HG03196 (cell line): Measurements from ENCODE around the gene CLMN.
"Not testable (repeated sequence)": the region's sequence is repeated elsewhere in the genome, so short reads cannot be mapped to it uniquely, and the experiment has no call there.

Experiments
- ATAC-seq: cut with Tn5 transposase; IDR thresholded peaks from one replicate; pipeline ENCODE4 v1.9.1; 2021; ENCODE audit not compliant: unreplicated experiment

The CLMN gene

GRCh38 chr14:95289323-95290010 lies 30.2 kb downstream of the CLMN start:
- ATAC-seq: no peak

GRCh38 chr14:95288672-95289322 lies 30.9 kb downstream of the CLMN start:
- ATAC-seq: no peak

DNA sequence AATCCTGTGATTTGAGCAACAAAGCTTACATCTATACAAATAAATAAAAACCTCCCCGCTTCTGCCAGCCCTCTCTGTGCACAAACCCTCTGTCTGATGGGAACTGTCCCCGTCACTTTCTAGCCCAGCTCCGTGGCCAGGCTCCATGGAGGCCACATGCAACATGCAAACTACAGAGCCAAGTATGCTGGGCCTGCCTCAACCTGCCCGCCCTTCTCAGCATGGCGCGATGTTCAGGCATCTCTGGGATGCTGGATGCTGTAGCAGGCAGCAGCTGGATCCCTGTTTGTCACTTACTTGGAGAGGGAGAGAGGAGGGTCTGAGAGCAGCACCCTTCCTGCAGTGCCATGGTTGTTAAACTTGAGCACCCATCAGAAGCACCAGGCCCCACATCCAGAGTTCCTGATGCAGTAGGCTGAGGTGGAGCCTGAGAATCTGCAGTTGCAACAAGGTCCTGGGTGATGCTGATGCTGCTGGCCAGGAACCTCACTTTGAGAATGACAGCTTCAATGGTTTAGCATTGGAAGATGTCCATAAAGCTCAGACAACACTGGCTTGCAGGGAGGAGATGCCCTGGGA lies 32.4 kb downstream of the CLMN start:
- no peak for ATAC-seq

GRCh38 chr14:95286645-95287044 lies 33.1 kb downstream of the CLMN start:
- ATAC-seq: no peak

- ATAC-seq: no peak
Measured at GRCh38 chr14:95285566-95285965, 34.1 kb downstream of the CLMN start.

- ATAC-seq: not testable (repeated sequence)
Measured at GRCh38 chr14:95283802-95284201, 35.9 kb downstream of the CLMN start.

- not testable (repeated sequence) for ATAC-seq
Measured at GRCh38 chr14:95282986-95283380, 36.7 kb downstream of the CLMN start.

DNA sequence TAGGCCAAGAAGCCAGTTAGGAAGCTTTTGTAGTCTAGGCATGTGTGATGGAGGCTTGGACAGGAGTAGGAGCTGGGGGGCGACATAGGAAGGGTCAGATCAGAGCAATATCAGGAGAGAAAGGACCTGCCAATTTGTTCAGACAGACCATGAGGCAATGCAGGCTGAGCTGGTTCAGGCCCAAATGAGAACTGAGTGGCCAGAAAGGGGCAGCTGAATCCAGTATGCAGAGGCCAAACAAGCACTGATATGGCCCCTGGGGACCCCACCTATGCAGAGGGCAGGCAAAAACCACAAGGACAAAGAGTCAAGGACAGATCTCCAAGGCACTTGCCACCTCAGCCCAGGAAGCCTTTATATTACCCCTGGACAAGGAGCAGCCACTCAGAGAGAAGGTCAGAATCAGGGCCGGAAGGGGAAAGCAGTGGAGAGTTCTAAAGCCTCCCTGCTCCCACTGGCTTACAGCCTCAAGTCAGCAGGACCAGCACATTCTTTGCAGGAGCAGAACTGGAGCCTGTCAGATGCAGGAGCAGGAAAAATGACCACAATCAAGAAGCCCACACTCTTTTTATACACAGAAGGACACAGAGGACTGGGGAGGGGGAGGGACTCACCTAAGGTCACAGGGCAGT lies 37.2 kb downstream of the CLMN start:
- no peak for ATAC-seq

- no peak for ATAC-seq
Measured at GRCh38 chr14:95281560-95282176, 38.0 kb downstream of the CLMN start.

- ATAC-seq: no peak
Measured at GRCh38 chr14:95275494-95275893, 44.2 kb downstream of the CLMN start.

GRCh38 chr14:95274874-95275273 lies 44.8 kb downstream of the CLMN start:
- no peak for ATAC-seq

DNA sequence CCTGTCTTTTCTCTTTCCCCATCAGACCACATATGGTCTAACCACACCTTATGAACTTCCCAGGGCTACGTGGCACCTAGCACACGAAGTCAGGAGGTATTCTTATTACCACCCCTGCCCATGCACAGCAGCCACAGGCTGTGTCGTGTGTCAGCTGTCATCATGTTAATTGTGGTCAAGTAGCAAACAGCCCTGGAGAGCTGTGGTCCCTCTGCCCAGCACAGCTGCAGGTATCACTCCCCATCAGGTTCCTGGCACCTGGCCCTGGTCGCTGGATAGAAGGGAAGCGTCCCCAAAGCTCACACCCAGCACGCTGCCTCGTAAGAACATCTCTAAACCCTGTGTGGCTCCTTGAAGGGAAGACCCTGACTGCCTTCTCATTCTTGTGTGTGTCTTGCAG lies 45.4 kb downstream of the CLMN start:
- no peak for ATAC-seq

DNA sequence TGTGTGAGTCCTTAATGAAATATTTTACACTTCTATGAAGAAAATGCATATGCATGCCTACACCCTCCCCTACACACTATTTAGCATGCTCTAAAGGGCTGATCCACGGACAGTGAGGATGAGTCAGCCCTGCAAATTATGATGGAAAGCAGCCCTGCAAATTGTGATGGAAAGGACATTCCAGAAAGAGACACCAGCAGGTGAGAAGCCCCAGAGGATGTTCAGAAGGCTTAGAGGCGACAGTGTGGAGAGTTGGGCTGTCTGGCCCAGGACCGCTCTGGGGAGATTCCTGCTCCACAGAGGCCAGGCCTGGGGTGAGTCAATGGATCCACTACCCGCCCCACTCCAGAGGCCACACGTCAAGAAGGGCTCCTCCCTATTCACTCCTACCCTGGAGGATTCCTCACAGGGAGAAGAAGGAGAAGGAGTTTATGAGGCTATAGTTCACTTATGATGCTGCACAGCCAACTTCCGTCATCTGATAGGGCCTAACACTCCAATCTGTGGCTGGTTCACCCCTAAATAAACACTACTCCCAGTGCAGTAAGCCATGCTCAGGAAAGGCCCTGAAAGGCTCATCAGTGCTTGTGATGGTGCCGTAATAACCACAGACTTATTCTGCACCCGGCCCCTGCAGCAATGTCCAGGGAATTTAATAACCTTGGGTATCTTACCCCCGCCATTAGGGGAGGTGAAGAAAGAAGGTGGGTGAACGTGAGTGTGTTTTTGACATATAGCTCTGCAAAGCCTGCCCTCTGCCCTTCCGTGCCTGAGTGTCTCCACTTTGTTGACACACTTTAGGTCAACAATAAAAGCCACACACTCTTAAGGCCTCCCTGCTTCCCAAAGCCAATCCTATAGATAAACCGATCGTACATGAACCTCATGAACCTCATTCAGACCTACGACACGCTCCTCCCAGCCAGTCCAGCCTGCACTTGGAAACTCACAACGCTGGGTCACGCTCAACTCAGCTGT lies 46.4 kb downstream of the CLMN start:
- no peak for ATAC-seq

DNA sequence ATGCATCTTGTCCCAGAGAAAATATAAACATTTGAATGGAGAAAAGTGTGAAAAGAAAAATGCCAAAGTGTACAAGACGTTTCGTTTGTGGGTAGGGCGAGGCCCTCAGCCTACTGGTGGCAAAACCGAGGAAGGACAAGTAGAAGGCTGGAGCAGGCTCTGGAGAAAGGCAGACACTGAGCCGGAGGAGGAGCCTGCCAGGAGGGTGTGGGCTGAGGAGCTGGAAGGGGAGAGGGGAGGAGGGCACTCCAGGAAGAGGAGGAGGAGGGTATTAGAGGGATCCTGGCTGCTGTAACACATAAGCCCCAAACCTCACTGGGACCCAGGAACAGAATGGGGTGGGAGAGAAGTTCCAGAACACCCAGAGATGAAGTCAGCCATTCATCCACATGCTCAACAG lies 47.7 kb downstream of the CLMN start:
- no peak for ATAC-seq

DNA sequence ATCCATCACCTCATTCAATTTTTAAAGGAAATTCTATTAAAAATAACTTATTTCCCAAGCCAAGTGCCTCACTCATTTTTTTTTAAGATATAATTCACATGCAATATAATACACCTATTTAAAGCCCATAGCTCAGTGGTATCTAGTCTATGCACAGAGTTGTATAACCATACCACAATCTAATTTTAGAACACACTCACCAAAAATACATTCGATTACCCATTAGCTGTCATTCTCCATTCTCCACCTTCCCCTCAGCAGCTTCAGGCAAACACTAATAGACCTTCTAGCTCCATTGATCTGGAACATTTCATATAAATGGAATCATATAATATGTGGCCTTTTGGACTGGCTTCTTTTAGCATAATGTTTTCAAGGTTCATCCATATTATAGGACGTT lies 49.5 kb downstream of the CLMN start:
- no peak for ATAC-seq

GRCh38 chr14:95269493-95269892 lies 50.2 kb downstream of the CLMN start:
- no peak for ATAC-seq

GRCh38 chr14:95268350-95268749 lies 51.4 kb downstream of the CLMN start:
- ATAC-seq: no peak

- no peak for ATAC-seq
Measured at GRCh38 chr14:95267306-95267705, 52.4 kb downstream of the CLMN start.

GRCh38 chr14:95265106-95266094 lies 54.3 kb downstream of the CLMN start:
- peak; percentile 90 for ATAC-seq
